GM12891 (cell line): Measurements from ENCODE around the gene LUC7L2.
"Not testable (repeated sequence)": the region's sequence is repeated elsewhere in the genome, so short reads cannot be mapped to it uniquely, and the experiment has no call there.

Experiments used
- DNase-seq: peaks from one replicate; pipeline ENCODE4 v3.0.0; 2011; ENCODE audit warnings: low spot score; ENCODE audit not compliant: insufficient read length
- FAIRE-seq: peaks from 2 replicates; lab custom pipeline; 2011; peaks lifted over from hg19 to GRCh38; lab: Jason Lieb, UNC
- PAX5 ChIP-seq: IDR thresholded peaks from 2 replicates; pipeline ENCODE4 v1.6.1; 2011; ENCODE audit warnings: low read length, moderate library complexity, mild to moderate bottlenecking; ENCODE audit not compliant: insufficient read depth, severe bottlenecking
- POLR2A ChIP-seq: IDR thresholded peaks from 2 replicates; pipeline ENCODE4 v1.6.1; 2011; ENCODE audit warnings: low read depth, low read length, control low read depth
- POLR2AphosphoS5 ChIP-seq: IDR thresholded peaks from 2 replicates; pipeline ENCODE4 v1.6.1; 2011; ENCODE audit warnings: low read depth, low read length, control low read depth
- POU2F2 ChIP-seq: IDR thresholded peaks from 2 replicates; pipeline ENCODE4 v1.6.1; 2011; ENCODE audit warnings: low read depth, mild to moderate bottlenecking, control low read depth, low read length, moderate library complexity
- SPI1 ChIP-seq: IDR thresholded peaks from 2 replicates; pipeline ENCODE4 v1.6.1; 2011; ENCODE audit warnings: low read depth, low read length, control low read depth
- TAF1 ChIP-seq: IDR thresholded peaks from 2 replicates; pipeline ENCODE4 v1.6.1; 2011; ENCODE audit warnings: low read depth, low read length, control low read depth

Gene LUC7L2

GRCh38 chr7:139396323-139396951, 36.7 kb downstream of the LUC7L2 start:
- FAIRE-seq (no peak), DNase-seq (no peak)
- TF ChIP-seq POLR2A = no peak
- peak; percentile 34; the same call in 1 of the 2 replicates for TF ChIP-seq POLR2AphosphoS5
- TF ChIP-seq PAX5 = no peak
- no peak for TF ChIP-seq POU2F2
- TF ChIP-seq TAF1 = no peak

DNA sequence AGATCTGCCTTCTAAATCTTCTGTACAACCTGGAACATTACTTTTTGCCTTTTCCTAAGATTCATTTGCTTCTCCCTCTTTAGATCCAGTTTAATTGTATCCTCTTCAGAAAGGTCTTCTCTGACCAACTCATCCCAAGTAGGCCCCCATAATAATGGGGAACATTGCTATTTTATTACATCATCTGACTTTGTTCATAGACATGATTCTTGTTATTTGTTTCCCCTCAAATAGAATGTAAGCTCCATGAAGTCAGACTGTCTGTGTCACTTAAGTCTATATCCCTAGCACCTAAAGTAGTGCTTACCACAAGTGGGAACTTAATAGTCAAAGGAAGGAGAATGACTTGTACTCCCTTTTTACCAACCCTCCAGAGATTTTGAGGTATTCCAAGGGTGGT, 37.5 kb downstream of the LUC7L2 start:
- TF ChIP-seq PAX5 = no peak
- no peak for TF ChIP-seq POLR2AphosphoS5
- no peak for TF ChIP-seq POLR2A
- no peak for TF ChIP-seq SPI1
- TF ChIP-seq POU2F2 = no peak
- no peak for TF ChIP-seq TAF1
- FAIRE-seq (no peak), DNase-seq (no peak)

- no peak for TF ChIP-seq POLR2A
- TF ChIP-seq POLR2AphosphoS5 = no peak
- no peak for TF ChIP-seq TAF1
- TF ChIP-seq PAX5 = no peak
- no peak for TF ChIP-seq POU2F2
- TF ChIP-seq SPI1 = no peak
- DNase-seq = no peak
Observed at GRCh38 chr7:139403601-139404000, 43.9 kb downstream of the LUC7L2 start.

GRCh38 chr7:139407555-139407954, 47.9 kb downstream of the LUC7L2 start:
- DNase-seq = no peak
- no peak for FAIRE-seq
- TF ChIP-seq PAX5 (no peak), POU2F2 (no peak), SPI1 (no peak), POLR2A (no peak), POLR2AphosphoS5 (no peak), TAF1 (no peak)

More at GRCh38 chr7:139403601-139404000, 43.9 kb downstream of the LUC7L2 start:
- FAIRE-seq = peak; percentile 43

- not testable (repeated sequence) for FAIRE-seq, DNase-seq
Observed at GRCh38 chr7:139414743-139415402, 55.2 kb downstream of the LUC7L2 start.

DNA sequence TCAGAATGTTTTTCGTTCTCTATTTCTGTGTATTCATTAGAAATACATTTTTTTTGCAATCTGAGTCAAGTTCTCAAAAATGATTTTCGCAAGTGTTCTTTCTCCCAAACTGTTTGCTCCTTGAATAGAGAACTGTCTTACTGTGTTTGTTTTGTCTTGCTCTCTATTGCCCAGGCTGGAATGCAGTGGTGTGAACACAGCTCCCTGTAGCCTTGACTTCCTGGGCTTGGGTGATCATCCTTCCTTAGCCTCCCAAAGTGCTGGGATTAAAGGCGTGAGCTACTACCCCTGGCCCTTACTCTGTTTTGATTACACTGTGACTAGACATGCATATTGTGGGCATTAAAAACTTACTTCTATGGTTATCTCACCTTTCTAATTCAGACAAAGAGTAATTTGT, 56.7 kb downstream of the LUC7L2 start:
- DNase-seq (no peak), FAIRE-seq (no peak)
- TF ChIP-seq PAX5 (no peak), SPI1 (no peak), TAF1 (no peak), POU2F2 (no peak), POLR2AphosphoS5 (no peak), POLR2A (no peak)

DNA sequence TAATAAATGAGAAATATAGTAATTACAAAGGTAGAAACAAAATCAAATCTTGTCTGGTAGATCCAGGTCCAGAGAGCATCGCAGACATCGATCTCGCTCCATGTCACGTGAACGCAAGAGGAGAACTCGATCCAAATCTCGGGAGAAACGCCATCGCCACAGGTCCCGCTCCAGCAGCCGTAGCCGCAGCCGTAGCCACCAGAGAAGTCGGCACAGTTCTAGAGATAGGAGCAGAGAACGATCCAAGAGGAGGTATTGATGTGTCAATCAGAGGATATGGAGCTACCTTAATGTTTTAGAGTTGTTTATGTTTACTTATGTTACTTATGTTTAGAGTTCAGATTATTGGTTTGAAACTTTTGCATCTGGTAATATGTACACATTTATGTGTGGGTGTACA, 57.8 kb downstream of the LUC7L2 start:
- no peak for TF ChIP-seq POLR2A
- no peak for TF ChIP-seq POLR2AphosphoS5
- no peak for TF ChIP-seq POU2F2
- TF ChIP-seq TAF1 = no peak
- DNase-seq (no peak), FAIRE-seq (no peak)

DNA sequence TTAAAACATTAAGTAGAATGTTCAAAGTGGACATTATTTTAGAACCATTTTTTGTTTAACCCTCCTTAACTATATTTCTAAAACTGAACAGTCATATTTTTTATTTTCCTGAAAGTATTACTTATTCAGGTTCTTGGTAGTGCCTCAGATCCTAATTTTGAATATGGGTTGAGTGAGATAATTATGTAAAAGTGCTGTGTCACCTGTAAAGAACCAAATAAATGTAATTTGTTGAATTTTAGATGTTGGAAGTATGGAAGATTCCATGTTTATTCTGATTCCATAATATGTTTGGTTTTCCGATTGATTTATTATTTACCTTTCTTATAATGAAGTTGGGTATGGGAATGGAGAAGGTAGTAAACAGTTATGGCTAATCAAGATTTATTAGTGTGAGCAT, 61.4 kb downstream of the LUC7L2 start:
- DNase-seq = no peak
- TF ChIP-seq POLR2A (no peak), PAX5 (no peak), SPI1 (no peak), POU2F2 (no peak), POLR2AphosphoS5 (no peak), TAF1 (no peak)
- no peak for FAIRE-seq

DNA sequence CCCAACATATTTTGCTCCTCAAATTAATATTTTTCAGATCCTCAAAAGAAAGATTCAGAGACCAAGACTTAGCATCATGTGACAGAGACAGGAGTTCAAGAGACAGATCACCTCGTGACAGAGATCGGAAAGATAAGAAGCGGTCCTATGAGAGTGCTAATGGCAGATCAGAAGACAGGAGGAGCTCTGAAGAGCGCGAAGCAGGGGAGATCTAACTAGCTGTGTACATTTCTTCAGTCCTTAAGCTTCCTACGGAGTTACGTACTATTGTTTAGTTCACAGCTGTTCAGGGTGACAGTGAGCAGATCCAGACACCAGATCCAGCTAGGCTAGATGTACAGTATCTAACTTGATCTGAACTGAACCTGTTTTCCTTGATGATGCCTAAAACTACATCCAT, 62.4 kb downstream of the LUC7L2 start:
- TF ChIP-seq POU2F2 (no peak), POLR2AphosphoS5 (no peak), TAF1 (no peak), SPI1 (no peak), PAX5 (no peak), POLR2A (no peak)
- DNase-seq (no peak), FAIRE-seq (no peak)

DNA sequence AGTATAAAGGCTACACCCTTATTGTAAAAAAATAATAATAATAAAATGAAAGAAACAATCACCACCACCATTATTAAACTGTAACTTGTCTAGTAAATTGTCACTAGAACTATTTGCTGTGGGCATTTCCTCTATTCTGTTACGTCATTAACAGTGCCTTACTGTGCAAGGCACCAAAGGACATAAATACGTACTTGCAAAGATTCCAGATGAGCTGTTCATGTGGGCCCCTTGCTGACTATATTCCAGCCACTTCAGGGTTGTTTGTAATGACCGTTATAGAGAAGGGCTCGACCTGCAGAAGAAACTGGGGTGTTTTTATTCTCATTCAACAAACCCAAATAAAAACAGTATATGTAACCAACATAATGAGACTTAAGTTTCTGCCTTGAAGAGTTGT, 63.4 kb downstream of the LUC7L2 start:
- FAIRE-seq = no peak
- DNase-seq = no peak

More for the DNA sequence above, 63.4 kb downstream of the LUC7L2 start:
- no peak for TF ChIP-seq POU2F2
- no peak for TF ChIP-seq SPI1
- no peak for TF ChIP-seq POLR2AphosphoS5
- TF ChIP-seq PAX5 = no peak
- TF ChIP-seq POLR2A = no peak
- no peak for TF ChIP-seq TAF1
